ENCODE measurements around the gene IGFBPL1. TPM values are rescaled to one million over a fixed set of nuclear protein-coding genes. Genes with fewer than 3 reads are reported as not detected.

The IGFBPL1 gene
- polyA plus RNA-seq, 3 donors, result not detected

- Histone ChIP-seq H3K9ac (ENCODE audit: insufficient read depth, low read length, poor library complexity, severe bottlenecking) (no peak overlapping the region), H3K79me2 (ENCODE audit: insufficient read depth, low read length) (no peaks in the 10 kb centered on the region), H3K27me3 (ENCODE audit: control insufficient read depth in 2 of 2, insufficient read depth in 2 of 2, low read length in 2 of 2) (peaks cover 3 to 6% of the 10 kb centered on the region in 2 donors), H3K9me3 (replicated peaks in 1 of 2; ENCODE audit: control insufficient read depth in 1 of 2, insufficient read depth in 1 of 2, low read length in 2 of 2) (no peaks in the 10 kb centered on the region), H3K4me2 (replicated peaks; ENCODE audit: extremely low read depth, low read length, poor library complexity, severe bottlenecking) (no peak overlapping the region), H3K4me3 (replicated peaks in 1 of 3; ENCODE audit: low read depth in 2 of 3, low read length in 3 of 3) (no peak overlapping the region), H2AFZ (ENCODE audit: insufficient read depth, low read depth, low read length, poor library complexity, severe bottlenecking) (no peak overlapping the region), H4K20me1 (ENCODE audit: insufficient read depth, low read length) (no peaks in the 10 kb centered on the region), H3K27ac (ENCODE audit: low read depth in 1 of 2, low read length in 2 of 2) (no peak overlapping the region), H3K36me3 (replicated peaks in 1 of 2; ENCODE audit: control insufficient read depth in 1 of 2, insufficient read depth in 2 of 2, low read length in 2 of 2) (no peaks in the 10 kb centered on the region), H3K4me1 (ENCODE audit: control insufficient read depth in 1 of 2, insufficient read depth in 2 of 2, low read length in 2 of 2) (no peaks in the 10 kb centered on the region)
- Mint-ChIP-seq H3K4me3 (no peak overlapping the region), H3K9me3 (no peaks in the 10 kb centered on the region), H3K4me1 (no peaks in the 10 kb centered on the region), H3K36me3 (no peaks in the 10 kb centered on the region), H3K27ac (no peak overlapping the region), H3K27me3 (ENCODE audit: low read depth in 3 of 3) (peaks cover 9 to 14% (median 13%) of the 10 kb centered on the region in 3 donors)
- DNase-seq, result no peak
- intact Hi-C loops (cut with micrococcal nuclease), result no loop called here
- 78% methylated on average over 2 of the region's 8 CpGs for WGBS (ENCODE audit: insufficient coverage)
- TF ChIP-seq CTCF (IDR thresholded peaks at IDR 0.05), result peak; percentile 77
Measured at GRCh38 chr9:38417003-38417945, 7.0 kb downstream of the IGFBPL1 start.

- H3K9me3 Mint-ChIP-seq, result no peaks in the 10 kb centered on the region
- no peak overlapping the region for H3K27ac ChIP-seq (ENCODE audit: low read depth in 1 of 2, low read length in 2 of 2)
- no peaks in the 10 kb centered on the region for H3K27me3 ChIP-seq (ENCODE audit: control insufficient read depth in 2 of 2, insufficient read depth in 2 of 2, low read length in 2 of 2)
- no peaks in the 10 kb centered on the region for H3K36me3 Mint-ChIP-seq
- DNase-seq, result no peak
- H3K36me3 ChIP-seq (replicated peaks in 1 of 2; ENCODE audit: control insufficient read depth in 1 of 2, insufficient read depth in 2 of 2, low read length in 2 of 2), result no peaks in the 10 kb centered on the region
- no peak overlapping the region for H3K9ac ChIP-seq (ENCODE audit: insufficient read depth, low read length, poor library complexity, severe bottlenecking)
- H3K4me1 Mint-ChIP-seq, result no peaks in the 10 kb centered on the region
- no peaks in the 10 kb centered on the region for H4K20me1 ChIP-seq (ENCODE audit: insufficient read depth, low read length)
- peaks cover 6 to 10% (median 6%) of the 10 kb centered on the region in 3 donors for H3K27me3 Mint-ChIP-seq (ENCODE audit: low read depth in 3 of 3)
- no peaks in the 10 kb centered on the region for H3K79me2 ChIP-seq (ENCODE audit: insufficient read depth, low read length)
- H3K4me3 Mint-ChIP-seq, result no peak overlapping the region
- no peak overlapping the region for H3K4me3 ChIP-seq (replicated peaks in 1 of 3; ENCODE audit: low read depth in 2 of 3, low read length in 3 of 3)
- no CpG with 5 or more reads among the region's 4 CpGs for WGBS (ENCODE audit: insufficient coverage)
- H3K27ac Mint-ChIP-seq, result no peak overlapping the region
- no peak overlapping the region for H2AFZ ChIP-seq (ENCODE audit: insufficient read depth, low read depth, low read length, poor library complexity, severe bottlenecking)
- no peak for TF ChIP-seq CTCF (IDR thresholded peaks at IDR 0.05)
- intact Hi-C loops (cut with micrococcal nuclease), result no loop called here
- no peak overlapping the region for H3K4me2 ChIP-seq (replicated peaks; ENCODE audit: extremely low read depth, low read length, poor library complexity, severe bottlenecking)
- H3K4me1 ChIP-seq (ENCODE audit: control insufficient read depth in 1 of 2, insufficient read depth in 2 of 2, low read length in 2 of 2), result no peaks in the 10 kb centered on the region
- H3K9me3 ChIP-seq (replicated peaks in 1 of 2; ENCODE audit: control insufficient read depth in 1 of 2, insufficient read depth in 1 of 2, low read length in 2 of 2), result no peaks in the 10 kb centered on the region
Measured at GRCh38 chr9:38416461-38416860, 7.8 kb downstream of the IGFBPL1 start.
